PC-9 (cell line): ENCODE measurements around the gene SLC4A9. TPM values are rescaled to one million over a fixed set of nuclear protein-coding genes. Genes with fewer than 3 reads are reported as not detected.
A peak's percentile ranks its signal among the peaks of the same experiment; 100 is the strongest.

ENCODE experiments used
- BruUV-seq: library from RNA; stranded (reverse); fragments of 400-500 nt; replicated peaks from 2 replicates; lab custom pipeline; 2021; lab: Mats Ljungman, UMichigan
- CTCF ChIA-PET: fragments of 300-600 bp; sonication (Branson Sonifier 250); formaldehyde crosslinking; loops from one replicate; lab custom pipeline; 2022; ENCODE audit warnings: antibody characterized with exemption; lab: Charles Lee
- POLR2A ChIA-PET: fragments of 300-600 bp; sonication (Branson Sonifier 250); formaldehyde crosslinking; loops from one replicate; lab custom pipeline; 2022; ENCODE audit warnings: antibody characterized with exemption; ENCODE audit not compliant: unreplicated experiment; lab: Charles Lee
- DNase-seq, 2 experiments: peaks; one replicate each; pipeline versions ENCODE4 v3.0.0 to v3.0.0-alpha.2; 2015 to 2022; ENCODE audit warnings: mixed read lengths in 1 of 2
- H2AFZ ChIP-seq: fragments of 200-600 bp; sonication (generic); 2 replicates; pipeline ENCODE4 v1.8.1; 2017; ENCODE audit warnings: antibody characterized with exemption
- H3F3A ChIP-seq: fragments of 200-600 bp; sonication (generic); 2 replicates; pipeline ENCODE4 v1.8.1; 2017; ENCODE audit warnings: antibody characterized with exemption, mild to moderate bottlenecking, low read depth; ENCODE audit not compliant: insufficient read depth
- H3K27ac ChIP-seq: fragments of 200-600 bp; sonication (generic); 2 replicates; pipeline ENCODE4 v1.6.1; 2016; ENCODE audit warnings: mixed run types
- H3K27me3 ChIP-seq: fragments of 200-600 bp; sonication (generic); 2 replicates; pipeline ENCODE4 v1.6.1; 2016; ENCODE audit warnings: low read depth, mixed run types; ENCODE audit not compliant: insufficient read depth
- H3K36me3 ChIP-seq: fragments of 200-600 bp; sonication (generic); 2 replicates; pipeline ENCODE4 v1.6.1; 2016; ENCODE audit warnings: low read depth, mixed run types
- H3K4me1 ChIP-seq: fragments of 200-600 bp; sonication (generic); replicated peaks from 2 replicates; pipeline ENCODE4 v1.6.1; 2016; ENCODE audit warnings: mixed run types; ENCODE audit not compliant: insufficient read depth
- H3K4me2 ChIP-seq: fragments of 200-600 bp; sonication (generic); 2 replicates; pipeline ENCODE4 v1.6.1; 2017; ENCODE audit warnings: mixed run types
- H3K4me3 ChIP-seq: fragments of 200-600 bp; sonication (generic); 2 replicates; pipeline ENCODE4 v1.6.1; 2016; ENCODE audit warnings: mixed run types
- H3K79me2 ChIP-seq: fragments of 200-600 bp; sonication (generic); 2 replicates; pipeline ENCODE4 v1.6.1; 2017; ENCODE audit warnings: low read depth, mixed run types
- H3K9me2 ChIP-seq: fragments of 200-600 bp; sonication (generic); 2 replicates; pipeline ENCODE4 v1.8.1; 2017; ENCODE audit warnings: mild to moderate bottlenecking; ENCODE audit not compliant: insufficient read depth
- H3K9me3 ChIP-seq: fragments of 200-600 bp; sonication (generic); 2 replicates; pipeline ENCODE4 v1.8.1; 2016; ENCODE audit warnings: low read depth; ENCODE audit not compliant: insufficient read depth
- H4K20me1 ChIP-seq: fragments of 200-600 bp; sonication (generic); 2 replicates; pipeline ENCODE4 v1.8.1; 2017; ENCODE audit not compliant: insufficient read depth
- CTCF ChIP-seq: fragments of 200-600 bp; sonication (generic); conservative IDR thresholded peaks from 2 replicates; pipeline ENCODE4 v1.6.1; 2017; ENCODE audit warnings: mixed run types, antibody characterized with exemption, mild to moderate bottlenecking, moderate library complexity
- EZH2 ChIP-seq: fragments of 200-600 bp; sonication (generic); IDR thresholded peaks from 2 replicates; pipeline ENCODE4 v1.8.0; 2017; ENCODE audit warnings: antibody characterized with exemption, low read depth
- intact Hi-C: fragments of 100-400 bp; cut with micrococcal nuclease; formaldehyde crosslinking; loops from one replicate; pipeline ENCODE4 v1.10.0; 2022; ENCODE audit not compliant: unreplicated experiment
- total RNA-seq: library from RNA; stranded (reverse); gene quantifications from 2 replicates; pipeline ENCODE4 v1.2.3, GENCODE V29; 2021

The SLC4A9 gene
- total RNA-seq, 1 experiment from 2014 or later, result 0.20 TPM

- TF ChIP-seq CTCF (peak; percentile 86), EZH2 (no peak)
- H3K79me2 ChIP-seq, result no peaks in the 10 kb centered on the region
- H3K9me2 ChIP-seq, result no peaks in the 10 kb centered on the region
- H3K27me3 ChIP-seq, result no peaks in the 10 kb centered on the region
- H3K4me2 ChIP-seq, result no peak overlapping the region
- DNase-seq, result peak; percentile 56 to 58
- H3F3A ChIP-seq, result no peaks in the 10 kb centered on the region
- no peak overlapping the region for H2AFZ ChIP-seq
- H3K27ac ChIP-seq, result no peak overlapping the region
- intact Hi-C loops, result loop anchor here (1.0 kb wide), 2 partner anchors 266 to 344 kb away; partner anchors contain the start of gene TMCO6
- POLR2A ChIA-PET, result no interaction called here
- BruUV-seq, result no TSS peak
- CTCF ChIA-PET, result interaction anchor here (0.6 to 1.8 kb wide), 2 partner anchors 10 to 27 kb away, joined by 3 to 13 read pairs; no protein-coding TSS in a partner anchor
- no peaks in the 10 kb centered on the region for H4K20me1 ChIP-seq
- H3K36me3 ChIP-seq, result no peaks in the 10 kb centered on the region
- H3K4me3 ChIP-seq, result no peak overlapping the region
- H3K9me3 ChIP-seq, result no peaks in the 10 kb centered on the region
- no peaks in the 10 kb centered on the region for H3K4me1 ChIP-seq
Observed at GRCh38 chr5:140372971-140373487, 13.0 kb downstream of the SLC4A9 start.

GRCh38 chr5:140381351-140381750 lies 21.4 kb downstream of the SLC4A9 start:
- H3K4me2 ChIP-seq, result no peak overlapping the region
- DNase-seq, result no peak
- ChIA-PET POLR2A (no interaction called here), CTCF (interaction anchor here (0.9 kb wide), 1 partner anchor 38 kb away, joined by 3 read pairs; no protein-coding TSS in a partner anchor)
- no peaks in the 10 kb centered on the region for H3F3A ChIP-seq
- H3K27me3 ChIP-seq, result no peaks in the 10 kb centered on the region
- TF ChIP-seq EZH2 (no peak), CTCF (no peak)
- no peaks in the 10 kb centered on the region for H3K79me2 ChIP-seq
- H3K9me2 ChIP-seq, result no peaks in the 10 kb centered on the region
- intact Hi-C loops, result no loop called here
- H3K36me3 ChIP-seq, result no peaks in the 10 kb centered on the region
- H4K20me1 ChIP-seq, result no peaks in the 10 kb centered on the region
- no TSS peak for BruUV-seq
- no peak overlapping the region for H3K27ac ChIP-seq
- no peaks in the 10 kb centered on the region for H3K4me1 ChIP-seq
- no peak overlapping the region for H2AFZ ChIP-seq
- no peaks in the 10 kb centered on the region for H3K9me3 ChIP-seq
- H3K4me3 ChIP-seq, result no peak overlapping the region

GRCh38 chr5:140381972-140382371 lies 22.0 kb downstream of the SLC4A9 start:
- no peaks in the 10 kb centered on the region for H3K9me3 ChIP-seq
- POLR2A ChIA-PET, result no interaction called here

More at GRCh38 chr5:140381972-140382371, 22.0 kb downstream of the SLC4A9 start:
- Histone ChIP-seq H3K36me3 (no peaks in the 10 kb centered on the region), H3K27me3 (no peaks in the 10 kb centered on the region), H3K79me2 (no peaks in the 10 kb centered on the region), H3K4me1 (no peaks in the 10 kb centered on the region), H2AFZ (no peak overlapping the region), H3K27ac (no peak overlapping the region), H3F3A (no peaks in the 10 kb centered on the region), H4K20me1 (no peaks in the 10 kb centered on the region), H3K4me2 (no peak overlapping the region), H3K4me3 (no peak overlapping the region), H3K9me2 (no peaks in the 10 kb centered on the region)
- TF ChIP-seq CTCF (no peak), EZH2 (no peak)
- intact Hi-C loops, result no loop called here
- CTCF ChIA-PET, result no interaction called here
- no peak for DNase-seq
- BruUV-seq, result no TSS peak
